Calu3 (cell line): ENCODE results near the gene SPAG7. TPM values are rescaled to one million over a fixed set of nuclear protein-coding genes. Genes with fewer than 3 reads are reported as not detected.

Experiments
- BruUV-seq: library from RNA; stranded (reverse); fragments of 400-500 nt; replicated peaks from 2 replicates; lab custom pipeline; 2021; lab: Mats Ljungman, UMichigan
- CTCF ChIA-PET: fragments of 300-600 bp; sonication (Branson Sonifier 250); formaldehyde crosslinking; loops from one replicate; lab custom pipeline; 2022; ENCODE audit warnings: antibody characterized with exemption; lab: Charles Lee
- DNase-seq: peaks from one replicate; pipeline ENCODE4 v3.0.0; 2022
- H3K27ac Mint-ChIP-seq: one replicate; pipeline ENCODE4 v1.8.0; 2022; ENCODE audit warnings: mixed read lengths; ENCODE audit not compliant: unreplicated experiment
- H3K27me3 Mint-ChIP-seq: one replicate; pipeline ENCODE4 v1.8.0; 2022; ENCODE audit warnings: mixed read lengths; ENCODE audit not compliant: unreplicated experiment
- H3K36me3 Mint-ChIP-seq: one replicate; pipeline ENCODE4 v1.8.0; 2022; ENCODE audit warnings: mild to moderate bottlenecking, moderate library complexity, mixed read lengths; ENCODE audit not compliant: insufficient read depth, unreplicated experiment
- H3K4me1 Mint-ChIP-seq: one replicate; pipeline ENCODE4 v1.8.0; 2022; ENCODE audit warnings: mild to moderate bottlenecking, low read depth, mixed read lengths; ENCODE audit not compliant: unreplicated experiment
- H3K4me3 Mint-ChIP-seq: one replicate; pipeline ENCODE4 v1.8.0; 2022; ENCODE audit warnings: mild to moderate bottlenecking, low read depth, moderate library complexity, mixed read lengths; ENCODE audit not compliant: unreplicated experiment
- H3K9me3 Mint-ChIP-seq: one replicate; pipeline ENCODE4 v1.8.0; 2022; ENCODE audit warnings: low read depth, mixed read lengths; ENCODE audit not compliant: unreplicated experiment
- intact Hi-C: fragments of 100-400 bp; cut with micrococcal nuclease; formaldehyde crosslinking; loops from one replicate; pipeline ENCODE4 v1.10.0; 2022; ENCODE audit not compliant: unreplicated experiment
- total RNA-seq: library from RNA; stranded (reverse); gene quantifications from 2 replicates; pipeline ENCODE4 v1.2.3, GENCODE V29; 2022
- TF ChIP-seq, protein P1 (sequence below): fragments of 200-600 bp; IDR thresholded peaks from one replicate; pipeline ENCODE4 v1.8.0; 2022; ENCODE audit warnings: antibody characterized with exemption; ENCODE audit not compliant: unreplicated experiment

Gene SPAG7
- total RNA-seq, 1 experiment from 2014 or later: 34.3 TPM

GRCh38 chr17:4972752-4973151 lies 5.1 kb upstream of the SPAG7 start:
- intact Hi-C loops: no loop called here

DNA sequence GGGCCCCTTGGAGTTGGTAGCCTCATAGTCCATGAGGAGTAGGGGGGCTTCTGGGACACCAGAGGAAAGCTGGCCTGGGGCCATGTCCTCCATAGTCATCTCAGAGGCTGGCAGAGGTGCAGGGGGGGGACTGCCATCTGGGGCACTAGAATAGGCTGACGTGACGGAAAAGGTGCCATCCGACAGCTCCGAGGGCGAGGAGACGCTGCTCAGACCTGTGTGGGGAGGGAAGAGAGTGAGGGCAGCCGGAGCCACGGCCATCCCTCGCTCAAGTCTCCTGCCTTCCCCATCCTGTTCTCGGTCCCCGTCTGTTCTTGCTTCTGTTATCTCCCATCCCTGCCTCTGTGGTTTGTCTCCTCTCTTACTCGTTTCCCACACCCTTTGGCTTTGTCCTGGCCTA lies 4.7 kb upstream of the SPAG7 start:
- TF ChIP-seq, protein P1, sequence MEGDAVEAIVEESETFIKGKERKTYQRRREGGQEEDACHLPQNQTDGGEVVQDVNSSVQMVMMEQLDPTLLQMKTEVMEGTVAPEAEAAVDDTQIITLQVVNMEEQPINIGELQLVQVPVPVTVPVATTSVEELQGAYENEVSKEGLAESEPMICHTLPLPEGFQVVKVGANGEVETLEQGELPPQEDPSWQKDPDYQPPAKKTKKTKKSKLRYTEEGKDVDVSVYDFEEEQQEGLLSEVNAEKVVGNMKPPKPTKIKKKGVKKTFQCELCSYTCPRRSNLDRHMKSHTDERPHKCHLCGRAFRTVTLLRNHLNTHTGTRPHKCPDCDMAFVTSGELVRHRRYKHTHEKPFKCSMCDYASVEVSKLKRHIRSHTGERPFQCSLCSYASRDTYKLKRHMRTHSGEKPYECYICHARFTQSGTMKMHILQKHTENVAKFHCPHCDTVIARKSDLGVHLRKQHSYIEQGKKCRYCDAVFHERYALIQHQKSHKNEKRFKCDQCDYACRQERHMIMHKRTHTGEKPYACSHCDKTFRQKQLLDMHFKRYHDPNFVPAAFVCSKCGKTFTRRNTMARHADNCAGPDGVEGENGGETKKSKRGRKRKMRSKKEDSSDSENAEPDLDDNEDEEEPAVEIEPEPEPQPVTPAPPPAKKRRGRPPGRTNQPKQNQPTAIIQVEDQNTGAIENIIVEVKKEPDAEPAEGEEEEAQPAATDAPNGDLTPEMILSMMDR: no peak
- intact Hi-C loops: no loop called here
- no peaks in the 10 kb centered on the region for H3K27me3 Mint-ChIP-seq
- no peaks in the 10 kb centered on the region for H3K4me1 Mint-ChIP-seq
- no peaks in the 10 kb centered on the region for H3K9me3 Mint-ChIP-seq
- H3K36me3 Mint-ChIP-seq: peaks cover 19% of the 10 kb centered on the region
- H3K27ac Mint-ChIP-seq: no peak overlapping the region
- no peak overlapping the region for H3K4me3 Mint-ChIP-seq
- CTCF ChIA-PET: no interaction called here
- no peak for DNase-seq
- no TSS peak for BruUV-seq

More at GRCh38 chr17:4972752-4973151, 5.1 kb upstream of the SPAG7 start:
- H3K27me3 Mint-ChIP-seq: no peaks in the 10 kb centered on the region
- no peak overlapping the region for H3K4me3 Mint-ChIP-seq
- no TSS peak for BruUV-seq
- H3K9me3 Mint-ChIP-seq: no peaks in the 10 kb centered on the region
- CTCF ChIA-PET: no interaction called here
- no peak overlapping the region for H3K27ac Mint-ChIP-seq
- no peaks in the 10 kb centered on the region for H3K4me1 Mint-ChIP-seq
- peaks cover 19% of the 10 kb centered on the region for H3K36me3 Mint-ChIP-seq
- TF ChIP-seq, protein P1: no peak
- DNase-seq: no peak

DNA sequence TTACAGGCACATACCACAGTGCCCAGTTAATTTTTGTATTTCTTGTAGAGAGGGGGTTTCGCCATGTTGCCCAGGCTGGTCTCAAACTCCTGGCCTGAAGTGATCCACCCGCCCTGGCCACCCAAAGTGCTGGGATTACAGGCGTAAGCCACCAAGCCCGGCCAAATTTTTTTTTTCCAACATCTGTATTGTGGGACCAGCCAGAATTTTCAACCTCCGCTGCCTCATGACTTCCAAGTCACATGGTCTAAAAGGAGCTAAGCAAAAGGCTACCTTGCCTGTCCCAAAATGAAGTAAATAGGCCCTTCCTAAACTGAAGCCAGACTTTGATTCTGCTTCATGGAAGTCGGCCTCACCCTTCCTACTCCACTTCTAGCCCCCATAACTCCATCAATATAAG lies 4.2 kb upstream of the SPAG7 start:
- no peak overlapping the region for H3K27ac Mint-ChIP-seq
- CTCF ChIA-PET: no interaction called here
- TF ChIP-seq, protein P1: no peak
- peaks cover 19% of the 10 kb centered on the region for H3K36me3 Mint-ChIP-seq
- H3K27me3 Mint-ChIP-seq: no peaks in the 10 kb centered on the region
- DNase-seq: no peak
- H3K9me3 Mint-ChIP-seq: no peaks in the 10 kb centered on the region
- H3K4me3 Mint-ChIP-seq: no peak overlapping the region
- H3K4me1 Mint-ChIP-seq: no peaks in the 10 kb centered on the region
- BruUV-seq: no TSS peak
- intact Hi-C loops: no loop called here

DNA sequence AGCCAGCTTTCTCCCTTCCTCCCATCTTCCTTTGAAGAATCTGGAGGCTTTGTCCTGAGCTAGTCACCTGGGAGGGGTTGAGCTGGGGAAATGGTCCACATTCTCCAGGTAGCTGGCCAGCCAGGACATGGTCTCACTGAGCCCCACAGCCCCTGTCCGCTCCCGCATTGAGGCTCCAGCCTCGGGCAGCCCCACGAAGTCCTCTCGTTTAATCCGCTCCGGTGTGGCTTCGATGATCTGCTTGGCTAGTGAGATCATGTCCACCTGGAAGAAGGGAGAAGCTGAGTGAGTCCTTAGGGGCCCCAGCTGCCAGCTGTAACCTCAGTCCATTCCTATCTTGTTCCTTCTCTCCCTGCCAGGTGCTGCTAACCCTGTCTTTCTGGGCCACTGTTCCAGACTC lies 2.7 kb upstream of the SPAG7 start:
- Mint-ChIP-seq H3K4me1 (no peaks in the 10 kb centered on the region), H3K36me3 (peaks cover 19% of the 10 kb centered on the region), H3K9me3 (no peaks in the 10 kb centered on the region), H3K27me3 (no peaks in the 10 kb centered on the region), H3K4me3 (no peak overlapping the region), H3K27ac (no peak overlapping the region)
- no TSS peak for BruUV-seq
- CTCF ChIA-PET: interaction anchor here (1.4 kb wide), 1 partner anchor 18 kb away, joined by 3 read pairs; the partner anchor contains the start of gene CAMTA2
- TF ChIP-seq, protein P1: no peak
- intact Hi-C loops: no loop called here
- DNase-seq: no peak
